Gastrocnemius medialis (tissue), 4 donors: Measurements from ENCODE around the gene SLC39A11.

ENCODE experiments used
- POLR2A ChIP-seq, 2 donors: fragments of 450-650 bp; IDR thresholded peaks; one replicate each; pipeline ENCODE4 v1.6.1; 2017; ENCODE audit warnings: antibody characterized with exemption in 2 of 2, mild to moderate bottlenecking in 2 of 2, moderate library complexity in 2 of 2
- TF ChIP-seq, protein P1 (sequence below), 5 experiments: fragments of 450-650 bp in 3 of 5; fragments of 200-600 bp in 2 of 5; sonication (generic) in 2 of 5; IDR thresholded peaks in 4 of 5; conservative IDR thresholded peaks in 1 of 5; 1 replicate in 4 of 5; 2 replicates in 1 of 5; pipeline ENCODE4 v1.5.1; 2016 to 2019; ENCODE audit warnings: antibody characterized with exemption in 5 of 5, mild to moderate bottlenecking in 3 of 5, moderate library complexity in 3 of 5

DNA sequence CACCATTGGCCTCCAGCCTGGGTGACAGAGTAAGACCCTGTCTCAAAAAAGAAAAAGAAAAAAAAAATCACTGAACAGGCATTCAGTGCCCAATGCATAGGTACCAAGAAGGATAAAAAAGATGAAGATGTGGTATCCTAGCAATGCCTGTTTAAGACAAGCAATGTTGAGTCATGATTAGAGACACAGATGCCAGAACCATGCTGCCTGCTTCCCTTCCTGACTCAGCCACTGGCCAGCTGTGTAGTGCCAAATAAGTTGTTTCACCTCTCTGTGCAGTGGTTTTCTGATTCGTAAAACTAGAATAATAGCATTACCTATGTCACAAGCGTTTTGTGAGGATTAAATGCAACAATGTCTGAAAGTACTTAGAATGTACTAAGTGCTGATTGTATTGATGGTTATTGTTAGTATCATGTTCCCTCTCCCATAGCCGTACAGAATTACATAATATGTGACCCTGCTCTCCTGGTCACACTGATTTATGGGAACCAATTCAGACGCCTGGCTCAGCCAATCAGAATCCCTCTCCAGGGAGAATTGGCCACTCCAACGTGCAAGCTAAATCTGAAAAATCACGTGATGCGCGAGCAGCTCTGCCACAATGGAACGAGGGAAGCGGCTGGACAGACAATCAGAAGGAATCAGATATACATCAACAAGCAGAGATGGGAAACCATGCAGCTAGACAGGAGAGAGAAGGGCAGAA is 241.9 kb downstream of the SLC39A11 start:
- TF ChIP-seq, protein P1, sequence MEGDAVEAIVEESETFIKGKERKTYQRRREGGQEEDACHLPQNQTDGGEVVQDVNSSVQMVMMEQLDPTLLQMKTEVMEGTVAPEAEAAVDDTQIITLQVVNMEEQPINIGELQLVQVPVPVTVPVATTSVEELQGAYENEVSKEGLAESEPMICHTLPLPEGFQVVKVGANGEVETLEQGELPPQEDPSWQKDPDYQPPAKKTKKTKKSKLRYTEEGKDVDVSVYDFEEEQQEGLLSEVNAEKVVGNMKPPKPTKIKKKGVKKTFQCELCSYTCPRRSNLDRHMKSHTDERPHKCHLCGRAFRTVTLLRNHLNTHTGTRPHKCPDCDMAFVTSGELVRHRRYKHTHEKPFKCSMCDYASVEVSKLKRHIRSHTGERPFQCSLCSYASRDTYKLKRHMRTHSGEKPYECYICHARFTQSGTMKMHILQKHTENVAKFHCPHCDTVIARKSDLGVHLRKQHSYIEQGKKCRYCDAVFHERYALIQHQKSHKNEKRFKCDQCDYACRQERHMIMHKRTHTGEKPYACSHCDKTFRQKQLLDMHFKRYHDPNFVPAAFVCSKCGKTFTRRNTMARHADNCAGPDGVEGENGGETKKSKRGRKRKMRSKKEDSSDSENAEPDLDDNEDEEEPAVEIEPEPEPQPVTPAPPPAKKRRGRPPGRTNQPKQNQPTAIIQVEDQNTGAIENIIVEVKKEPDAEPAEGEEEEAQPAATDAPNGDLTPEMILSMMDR (IDR thresholded peaks at IDR 0.05 in 4 of 5, conservative IDR thresholded peaks at IDR 0.05 in 1 of 5) = no peak
- no peak for TF ChIP-seq POLR2A (IDR thresholded peaks at IDR 0.05)
